GM18951 (cell line): Measurements from ENCODE around the gene UMODL1.
"Not testable (repeated sequence)": the region's sequence is repeated elsewhere in the genome, so short reads cannot be mapped to it uniquely, and the experiment has no call there.

Source experiments
- POLR2A ChIP-seq: IDR thresholded peaks from 4 replicates; pipeline ENCODE4 v1.6.1; 2011; ENCODE audit warnings: mild to moderate bottlenecking; ENCODE audit not compliant: insufficient read length, insufficient read depth; ENCODE audit errors: extremely low read depth
- in situ Hi-C: fragments of 300-500 bp; cut with MboI; formaldehyde crosslinking; loops from one replicate; pipeline ENCODE4 v1.12.0; 2022; ENCODE audit warnings: low sequenced_read_pairs, mixed read lengths, inconsistent platforms; ENCODE audit not compliant: unreplicated experiment

UMODL1 gene

GRCh38 chr21:42073145-42074099 lies 2.3 kb downstream of the UMODL1 start:
- TF ChIP-seq POLR2A, result no peak
- in situ Hi-C loops, result no loop called here

- in situ Hi-C loops, result no loop called here
- TF ChIP-seq POLR2A, result no peak
Observed at GRCh38 chr21:42075686-42076471, 4.8 kb downstream of the UMODL1 start.

DNA sequence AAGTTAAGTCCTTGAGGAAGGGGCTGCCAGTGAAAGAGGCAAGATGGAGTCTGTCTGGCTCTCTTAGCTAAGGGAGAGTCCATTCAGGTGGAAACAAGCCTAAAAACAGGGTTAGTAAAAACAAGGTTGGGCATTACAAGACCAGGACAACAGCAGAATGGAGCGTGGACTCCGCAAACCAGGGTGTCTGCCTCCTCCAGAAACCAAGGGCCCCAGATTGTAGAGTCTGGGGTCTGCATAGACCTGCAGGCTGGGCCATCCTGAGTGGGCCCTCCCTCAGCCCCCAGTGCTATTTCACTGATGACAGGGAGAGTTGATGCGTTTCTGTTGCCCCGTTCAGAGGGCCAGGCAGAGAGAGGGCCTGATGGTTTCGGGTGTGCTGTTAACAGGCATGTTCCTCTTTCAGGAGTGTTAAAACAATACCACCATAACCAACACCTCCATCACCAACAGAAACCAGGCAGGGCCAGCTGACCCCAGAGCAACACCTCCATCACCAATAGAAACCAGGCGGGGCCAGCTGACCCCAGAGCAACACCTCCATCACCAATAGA lies 6.6 kb downstream of the UMODL1 start:
- in situ Hi-C loops, result not testable (repeated sequence)

DNA sequence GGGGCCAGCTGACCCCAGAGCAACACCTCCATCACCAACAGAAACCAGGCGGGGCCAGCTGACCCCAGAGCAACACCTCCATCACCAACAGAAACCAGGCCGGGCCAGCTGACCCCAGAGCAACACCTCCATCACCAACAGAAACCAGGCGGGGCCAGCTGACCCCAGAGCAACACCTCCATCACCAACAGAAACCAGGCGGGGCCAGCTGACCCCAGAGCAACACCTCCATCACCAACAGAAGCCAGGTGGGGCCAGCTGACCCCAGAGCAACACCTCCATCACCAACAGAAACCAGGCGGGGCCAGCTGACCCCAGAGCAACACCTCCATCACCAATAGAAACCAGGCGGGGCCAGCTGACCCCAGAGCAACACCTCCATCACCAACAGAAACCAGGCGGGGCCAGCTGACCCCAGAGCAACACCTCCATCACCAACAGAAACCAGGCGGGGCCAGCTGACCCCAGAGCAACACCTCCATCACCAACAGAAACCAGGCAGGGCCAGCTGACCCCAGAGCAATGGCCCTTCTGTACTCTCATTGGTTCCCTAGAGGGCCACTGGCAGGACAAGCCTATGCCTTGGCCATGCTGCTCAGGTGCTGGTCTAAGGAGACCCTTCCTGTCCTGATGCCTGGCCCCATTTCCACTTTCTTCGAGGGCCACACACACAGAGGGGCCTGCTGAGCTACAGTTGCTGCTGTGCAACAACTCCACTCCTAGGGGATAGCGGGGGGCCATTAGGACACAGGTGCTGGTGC lies 7.3 kb downstream of the UMODL1 start:
- in situ Hi-C loops, result not testable (repeated sequence)

GRCh38 chr21:42079008-42079938 lies 8.2 kb downstream of the UMODL1 start:
- TF ChIP-seq POLR2A, result no peak
- in situ Hi-C loops, result no loop called here

DNA sequence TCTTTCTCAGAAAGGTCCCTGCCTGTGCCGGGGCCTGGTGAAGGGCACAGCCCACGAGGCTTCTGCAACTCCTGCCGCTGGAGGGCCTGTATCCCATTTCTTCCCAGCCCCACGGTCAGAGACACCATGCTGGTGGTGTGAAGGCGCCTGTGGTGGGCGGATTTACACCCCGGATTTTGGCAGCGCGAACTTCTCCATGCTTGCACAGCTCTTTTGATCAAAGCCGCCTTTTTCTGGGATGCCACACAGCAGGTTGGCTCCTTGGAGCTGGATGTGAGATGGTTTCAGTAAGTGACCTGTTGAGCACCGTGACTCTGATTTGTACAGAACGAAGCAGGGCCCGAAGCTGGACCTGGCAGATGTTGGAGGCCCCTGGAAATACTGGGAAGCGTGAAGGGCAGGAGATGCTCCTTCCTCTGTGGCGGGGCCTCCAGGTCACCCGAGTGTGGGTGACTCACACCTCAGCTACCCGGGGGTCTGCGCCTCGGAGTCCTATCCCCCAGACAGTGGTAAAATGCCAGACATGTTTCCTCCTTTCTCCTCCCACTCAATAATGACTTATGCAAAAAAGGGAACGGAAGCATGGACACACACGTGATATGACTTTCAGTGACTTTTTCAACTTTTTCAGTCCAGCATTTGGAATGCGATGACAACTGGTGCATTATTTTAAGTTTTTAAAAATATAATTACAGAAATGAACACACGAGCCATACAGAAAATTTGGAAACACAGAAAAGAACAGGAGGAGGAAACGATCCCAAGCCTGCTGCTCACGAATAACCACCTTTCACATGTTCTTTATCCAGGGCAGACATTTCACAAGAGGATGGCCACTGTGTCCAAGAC lies 9.0 kb downstream of the UMODL1 start:
- in situ Hi-C loops, result no loop called here
- TF ChIP-seq POLR2A, result no peak

- in situ Hi-C loops, result no loop called here
- no peak for TF ChIP-seq POLR2A
Observed at GRCh38 chr21:42080788-42081083, 9.6 kb downstream of the UMODL1 start.

DNA sequence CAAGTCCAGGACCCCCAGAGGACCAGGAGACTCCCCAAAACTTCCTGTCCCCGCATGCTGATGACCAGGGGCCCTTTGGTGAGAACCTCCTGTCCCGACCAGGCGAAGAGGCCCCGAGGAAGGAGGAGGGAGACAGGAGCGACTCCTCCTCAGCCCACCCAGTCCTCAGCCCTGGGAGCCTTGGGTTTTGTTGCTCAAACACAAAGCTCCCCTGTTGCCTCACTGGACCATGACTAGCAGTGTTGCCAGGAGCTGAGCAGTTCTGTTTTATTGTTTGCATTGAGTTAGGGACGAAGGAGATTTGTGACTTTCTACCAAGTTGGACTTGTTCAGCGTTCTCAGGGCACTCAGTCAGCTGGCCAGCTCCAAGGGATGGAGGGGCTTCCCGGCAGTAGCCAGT lies 10.0 kb downstream of the UMODL1 start:
- no peak for TF ChIP-seq POLR2A
- in situ Hi-C loops, result no loop called here

DNA sequence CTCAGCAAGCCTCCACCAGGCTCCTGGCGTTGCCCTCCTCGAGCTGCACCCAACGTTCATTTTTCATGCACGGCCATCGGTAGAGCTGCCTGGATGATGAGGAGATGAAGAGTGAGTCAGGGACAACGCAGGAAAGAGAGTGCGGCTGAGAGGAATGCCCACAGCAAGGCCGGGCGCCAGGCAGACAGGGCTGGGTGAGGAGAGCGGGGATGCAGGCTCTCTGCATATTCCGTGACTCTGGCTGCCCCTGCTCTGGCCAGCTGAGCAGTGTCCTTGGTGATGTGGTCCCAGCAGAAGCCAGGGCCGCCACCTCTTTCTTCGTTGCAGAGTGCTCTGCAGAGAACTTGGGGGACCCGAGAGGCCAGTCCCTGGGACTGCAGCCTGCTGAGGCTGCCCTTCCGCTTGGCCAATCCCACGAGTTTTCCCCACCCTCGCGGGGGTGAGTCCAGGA lies 10.8 kb downstream of the UMODL1 start:
- in situ Hi-C loops, result no loop called here
- TF ChIP-seq POLR2A, result no peak

GRCh38 chr21:42082501-42083360 lies 11.6 kb downstream of the UMODL1 start:
- no peak for TF ChIP-seq POLR2A

GRCh38 chr21:42083361-42083690 lies 12.2 kb downstream of the UMODL1 start:
- in situ Hi-C loops, result no loop called here
- TF ChIP-seq POLR2A, result no peak

More at GRCh38 chr21:42082501-42083360, 11.6 kb downstream of the UMODL1 start:
- in situ Hi-C loops, result no loop called here

GRCh38 chr21:42084079-42084478 lies 13.0 kb downstream of the UMODL1 start:
- TF ChIP-seq POLR2A, result no peak
- in situ Hi-C loops, result no loop called here
